HEK293T (cell line): ENCODE results near the gene RASA4B.

ENCODE experiments used
- ARNT ChIP-seq: fragments of 450-650 bp; IDR thresholded peaks from 2 replicates; pipeline ENCODE4 v1.6.1; 2017; ENCODE audit warnings: mild to moderate bottlenecking
- BHLHE40 ChIP-seq: fragments of 450-650 bp; IDR thresholded peaks from 2 replicates; pipeline ENCODE4 v1.6.1; 2016; ENCODE audit warnings: mild to moderate bottlenecking, moderate library complexity, borderline replicate concordance
- ELF4 ChIP-seq: fragments of 450-650 bp; IDR thresholded peaks from 2 replicates; pipeline ENCODE4 v1.6.1; 2017; ENCODE audit warnings: antibody characterized with exemption
- FOXA1 ChIP-seq: fragments of 450-650 bp; IDR thresholded peaks from 2 replicates; pipeline ENCODE4 v1.6.1; 2016; ENCODE audit warnings: mild to moderate bottlenecking
- HDGF ChIP-seq: fragments of 450-650 bp; IDR thresholded peaks from 2 replicates; pipeline ENCODE4 v1.6.1; 2017; ENCODE audit warnings: antibody characterized with exemption, borderline replicate concordance
- SP1 ChIP-seq: fragments of 450-650 bp; IDR thresholded peaks from 2 replicates; pipeline ENCODE4 v1.6.1; 2017
- SUZ12 ChIP-seq: fragments of 450-650 bp; IDR thresholded peaks from 2 replicates; pipeline ENCODE4 v1.6.1; 2016; ENCODE audit warnings: mild to moderate bottlenecking
- TARDBP ChIP-seq: fragments of 450-650 bp; IDR thresholded peaks from 2 replicates; pipeline ENCODE4 v1.6.1; 2016

GRCh38 chr7:102471791-102472125, 45.8 kb downstream of the RASA4B start:
- TF ChIP-seq SP1 = no peak
- no peak for TF ChIP-seq BHLHE40
- TF ChIP-seq ARNT = no peak
- no peak for TF ChIP-seq SUZ12
- no peak for TF ChIP-seq TARDBP
- no peak for TF ChIP-seq ELF4
- no peak for TF ChIP-seq FOXA1
- no peak for TF ChIP-seq HDGF
